Measurements from ENCODE around the gene PCDHGA1. TPM values are rescaled to one million over a fixed set of nuclear protein-coding genes. Genes with fewer than 3 reads are reported as not detected.
"Not testable (repeated sequence)": the region's sequence is repeated elsewhere in the genome, so short reads cannot be mapped to it uniquely, and the experiment has no call there.

Gene PCDHGA1
- total RNA-seq, 4 donors from 2014 or later: 0.12 to 2.2 (median 0.59) TPM

- DNase-seq (ENCODE audit: low spot score) (no peak), ATAC-seq (ENCODE audit: low FRiP score) (no peak)
- TF ChIP-seq, protein P1, sequence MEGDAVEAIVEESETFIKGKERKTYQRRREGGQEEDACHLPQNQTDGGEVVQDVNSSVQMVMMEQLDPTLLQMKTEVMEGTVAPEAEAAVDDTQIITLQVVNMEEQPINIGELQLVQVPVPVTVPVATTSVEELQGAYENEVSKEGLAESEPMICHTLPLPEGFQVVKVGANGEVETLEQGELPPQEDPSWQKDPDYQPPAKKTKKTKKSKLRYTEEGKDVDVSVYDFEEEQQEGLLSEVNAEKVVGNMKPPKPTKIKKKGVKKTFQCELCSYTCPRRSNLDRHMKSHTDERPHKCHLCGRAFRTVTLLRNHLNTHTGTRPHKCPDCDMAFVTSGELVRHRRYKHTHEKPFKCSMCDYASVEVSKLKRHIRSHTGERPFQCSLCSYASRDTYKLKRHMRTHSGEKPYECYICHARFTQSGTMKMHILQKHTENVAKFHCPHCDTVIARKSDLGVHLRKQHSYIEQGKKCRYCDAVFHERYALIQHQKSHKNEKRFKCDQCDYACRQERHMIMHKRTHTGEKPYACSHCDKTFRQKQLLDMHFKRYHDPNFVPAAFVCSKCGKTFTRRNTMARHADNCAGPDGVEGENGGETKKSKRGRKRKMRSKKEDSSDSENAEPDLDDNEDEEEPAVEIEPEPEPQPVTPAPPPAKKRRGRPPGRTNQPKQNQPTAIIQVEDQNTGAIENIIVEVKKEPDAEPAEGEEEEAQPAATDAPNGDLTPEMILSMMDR (IDR thresholded peaks at IDR 0.05): no peak
Observed at GRCh38 chr5:141338538-141339306, 8.4 kb downstream of the PCDHGA1 start, which contains the start of gene PCDHGA2. TSS of gene PCDHGA2 (plus strand) at chr5:141338760.

DNA sequence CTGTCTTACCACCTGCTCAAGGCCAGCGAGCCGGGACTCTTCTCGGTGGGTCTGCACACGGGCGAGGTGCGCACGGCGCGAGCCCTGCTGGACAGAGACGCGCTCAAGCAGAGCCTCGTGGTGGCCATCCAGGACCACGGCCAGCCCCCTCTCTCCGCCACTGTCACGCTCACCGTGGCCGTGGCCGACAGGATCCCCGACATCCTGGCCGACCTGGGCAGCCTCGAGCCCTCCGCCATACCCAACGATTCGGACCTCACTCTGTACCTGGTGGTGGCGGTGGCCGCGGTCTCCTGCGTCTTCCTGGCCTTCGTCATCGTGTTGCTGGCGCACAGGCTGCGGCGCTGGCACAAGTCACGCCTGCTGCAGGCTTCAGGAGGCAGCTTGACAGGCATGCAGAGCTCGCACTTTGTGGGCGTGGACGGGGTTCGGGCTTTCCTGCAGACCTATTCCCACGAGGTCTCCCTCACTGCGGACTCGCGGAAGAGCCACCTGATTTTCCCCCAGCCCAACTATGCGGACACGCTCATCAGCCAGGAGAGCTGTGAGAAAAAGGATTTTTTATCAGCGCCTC is 10.6 kb downstream of the PCDHGA1 start:
- not testable (repeated sequence) for ATAC-seq (ENCODE audit: low FRiP score); DNase-seq (ENCODE audit: low spot score)

GRCh38 chr5:141342773-141343172 is 12.5 kb downstream of the PCDHGA1 start:
- ATAC-seq (ENCODE audit: low FRiP score): no peak
- TF ChIP-seq, protein P1 (IDR thresholded peaks at IDR 0.05): no peak
- DNase-seq (ENCODE audit: low spot score): no peak

GRCh38 chr5:141343242-141343952 is 13.1 kb downstream of the PCDHGA1 start, which contains the start of gene PCDHGA3:
TSS of gene PCDHGA3 (plus strand) at chr5:141343829. CDS start at chr5:141344034, 205 bp downstream.
- DNase-seq (ENCODE audit: low spot score): no peak
- ATAC-seq (ENCODE audit: low FRiP score): no peak
- TF ChIP-seq, protein P1 (IDR thresholded peaks at IDR 0.05): no peak

DNA sequence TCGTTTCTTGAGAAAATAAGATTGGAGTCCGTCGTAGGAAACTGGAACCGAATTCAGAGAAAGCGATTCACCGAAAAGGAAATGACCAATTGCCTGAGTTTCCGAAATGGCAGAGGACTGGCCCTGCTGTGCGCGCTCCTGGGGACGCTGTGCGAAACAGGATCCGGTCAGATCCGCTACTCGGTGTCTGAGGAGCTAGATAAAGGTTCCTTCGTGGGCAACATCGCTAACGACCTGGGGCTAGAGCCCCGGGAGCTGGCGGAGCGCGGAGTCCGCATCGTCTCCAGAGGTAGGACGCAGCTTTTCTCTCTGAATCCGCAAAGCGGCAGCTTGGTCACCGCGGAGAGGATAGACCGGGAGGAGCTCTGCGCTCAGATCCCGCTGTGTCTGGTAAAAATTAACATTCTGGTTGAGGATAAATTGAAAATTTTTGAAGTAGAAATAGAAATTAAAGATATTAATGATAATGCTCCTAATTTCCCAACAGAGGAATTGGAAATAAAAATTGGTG is 13.7 kb downstream of the PCDHGA1 start:
- TF ChIP-seq, protein P1 (IDR thresholded peaks at IDR 0.05): no peak
- ATAC-seq (ENCODE audit: low FRiP score): no peak
- DNase-seq (ENCODE audit: low spot score): no peak

DNA sequence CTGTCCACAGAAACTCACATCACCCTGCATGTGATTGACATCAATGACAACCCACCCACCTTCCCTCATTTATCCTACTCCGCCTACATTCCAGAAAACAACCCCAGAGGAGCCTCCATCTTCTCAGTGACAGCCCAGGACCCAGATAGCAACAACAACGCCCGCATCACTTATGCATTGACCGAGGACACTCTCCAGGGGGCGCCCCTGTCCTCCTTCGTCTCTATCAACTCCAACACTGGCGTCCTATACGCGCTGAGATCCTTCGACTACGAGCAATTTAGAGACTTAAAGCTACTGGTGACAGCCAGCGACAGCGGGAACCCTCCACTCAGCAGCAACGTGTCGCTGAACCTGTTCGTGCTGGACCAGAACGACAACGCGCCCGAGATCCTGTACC is 15.0 kb downstream of the PCDHGA1 start:
- ATAC-seq (ENCODE audit: low FRiP score): no peak
- no peak for DNase-seq (ENCODE audit: low spot score)
- TF ChIP-seq, protein P1 (IDR thresholded peaks at IDR 0.05): no peak

DNA sequence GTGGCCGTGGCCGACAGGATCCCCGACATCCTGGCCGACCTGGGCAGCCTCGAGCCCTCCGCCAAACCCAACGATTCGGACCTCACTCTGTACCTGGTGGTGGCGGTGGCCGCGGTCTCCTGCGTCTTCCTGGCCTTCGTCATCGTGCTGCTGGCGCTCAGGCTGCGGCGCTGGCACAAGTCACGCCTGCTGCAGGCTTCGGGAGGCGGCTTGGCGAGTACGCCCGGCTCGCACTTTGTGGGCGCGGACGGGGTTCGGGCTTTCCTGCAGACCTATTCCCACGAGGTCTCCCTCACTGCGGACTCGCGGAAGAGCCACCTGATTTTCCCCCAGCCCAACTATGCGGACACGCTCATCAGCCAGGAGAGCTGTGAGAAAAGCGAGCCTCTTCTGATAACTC is 15.7 kb downstream of the PCDHGA1 start:
- ATAC-seq (ENCODE audit: low FRiP score); DNase-seq (ENCODE audit: low spot score): not testable (repeated sequence)

All from omental fat pad (tissue), 4 donors.